A673 (cell line): ENCODE results near the gene ATP6V1F. TPM values are rescaled to one million over a fixed set of nuclear protein-coding genes. Genes with fewer than 3 reads are reported as not detected.

Experiments used
- BruUV-seq: library from RNA; stranded (reverse); fragments of 400-500 nt; replicated peaks from 2 replicates; lab custom pipeline; 2021; lab: Mats Ljungman, UMichigan
- CTCF ChIA-PET: fragments of 300-600 bp; sonication (Branson Sonifier 250); formaldehyde crosslinking; loops from one replicate; lab custom pipeline; 2022; ENCODE audit warnings: antibody characterized with exemption; lab: Charles Lee
- POLR2A ChIA-PET: fragments of 300-600 bp; sonication (Branson Sonifier 250); formaldehyde crosslinking; loops from one replicate; lab custom pipeline; 2022; ENCODE audit warnings: antibody characterized with exemption; ENCODE audit not compliant: low non-redundant PET; lab: Charles Lee
- DNase-seq: peaks from one replicate; pipeline ENCODE4 v3.0.0-alpha.2; 2015; ENCODE audit warnings: low spot score
- H3K27ac ChIP-seq: fragments of 200-600 bp; sonication (generic); 2 replicates; pipeline ENCODE4 v1.5.1; 2016; ENCODE audit warnings: mixed run types, low read depth, mild to moderate bottlenecking, mixed read lengths, antibody characterized with exemption, low read length; ENCODE audit not compliant: poor library complexity, severe bottlenecking
- H3K27me3 ChIP-seq: fragments of 200-600 bp; sonication (generic); replicated peaks from 2 replicates; pipeline ENCODE4 v1.6.1; 2017; ENCODE audit warnings: mixed run types, low read depth, mild to moderate bottlenecking, mixed read lengths, antibody characterized with exemption, low read length; ENCODE audit not compliant: insufficient read depth, poor library complexity
- H3K36me3 ChIP-seq: fragments of 200-600 bp; sonication (generic); 2 replicates; pipeline ENCODE4 v1.6.1; 2016; ENCODE audit warnings: mixed run types, mild to moderate bottlenecking, mixed read lengths, antibody characterized with exemption, low read length; ENCODE audit not compliant: insufficient read depth, poor library complexity, severe bottlenecking
- H3K4me1 ChIP-seq: fragments of 200-600 bp; sonication (generic); 2 replicates; pipeline ENCODE4 v1.6.1; 2017; ENCODE audit warnings: mixed run types, mild to moderate bottlenecking, mixed read lengths, antibody characterized with exemption, low read length; ENCODE audit not compliant: insufficient read depth, poor library complexity, severe bottlenecking
- H3K4me3 ChIP-seq: fragments of 200-600 bp; sonication (generic); 2 replicates; pipeline ENCODE4 v1.5.1; 2016; ENCODE audit warnings: low read depth, mixed run types, mild to moderate bottlenecking, mixed read lengths, low read length; ENCODE audit not compliant: poor library complexity, severe bottlenecking
- H3K9me3 ChIP-seq: fragments of 200-600 bp; sonication (generic); 2 replicates; pipeline ENCODE4 v1.6.1; 2016; ENCODE audit warnings: mixed run types, low read depth, mild to moderate bottlenecking, mixed read lengths, antibody characterized with exemption, low read length; ENCODE audit not compliant: poor library complexity, severe bottlenecking
- CTCF ChIP-seq: fragments of 300-800, 200-600 bp; sonication (generic); conservative IDR thresholded peaks from 2 replicates; pipeline ENCODE4 v1.5.1; 2017; ENCODE audit warnings: low read depth, mild to moderate bottlenecking, antibody characterized with exemption, low read length, moderate library complexity, mixed read lengths
- EZH2 ChIP-seq: fragments of 200-600 bp; sonication (generic); IDR thresholded peaks from 2 replicates; pipeline ENCODE4 v1.6.1; 2017; ENCODE audit warnings: borderline replicate concordance, low read depth, mild to moderate bottlenecking, mixed read lengths, antibody characterized with exemption, low read length; ENCODE audit not compliant: poor library complexity, severe bottlenecking
- intact Hi-C: fragments of 100-400 bp; cut with micrococcal nuclease; formaldehyde crosslinking; loops from one replicate; pipeline ENCODE4 v1.10.0; 2022; ENCODE audit not compliant: unreplicated experiment
- total RNA-seq: library from RNA; stranded (reverse); gene quantifications from 2 replicates; pipeline ENCODE4 v1.2.3, GENCODE V29; 2021

The ATP6V1F gene
- total RNA-seq, 1 experiment from 2014 or later, result 148 TPM

- H3K4me3 ChIP-seq, result no peak overlapping the region
- H3K27me3 ChIP-seq, result no peaks in the 10 kb centered on the region
- intact Hi-C loops, result no loop called here
- POLR2A ChIA-PET, result no interaction called here
- DNase-seq, result no peak
- no peak for TF ChIP-seq EZH2
- no peak for TF ChIP-seq CTCF
- H3K4me1 ChIP-seq, result peaks cover 4% of the 10 kb centered on the region
- CTCF ChIA-PET, result interaction anchor here (0.6 to 0.9 kb wide), 2 partner anchors 231 to 503 kb away, joined by 3 to 5 read pairs; no protein-coding TSS in a partner anchor
- no TSS peak for BruUV-seq
- H3K27ac ChIP-seq, result no peak overlapping the region
- no peaks in the 10 kb centered on the region for H3K36me3 ChIP-seq
- no peaks in the 10 kb centered on the region for H3K9me3 ChIP-seq
Observed at GRCh38 chr7:128860158-128861073, 2.2 kb upstream of the ATP6V1F start.

GRCh38 chr7:128861957-128862570 lies 592 bp upstream of the ATP6V1F start:
- ChIA-PET POLR2A (no interaction called here), CTCF (interaction anchor here (0.6 to 1.3 kb wide), 4 partner anchors 11 to 438 kb away, joined by 3 to 6 read pairs (median 4); no protein-coding TSS in a partner anchor)
- no TSS peak for BruUV-seq
- peak overlapping the region; percentile 76 for H3K4me3 ChIP-seq
- H3K36me3 ChIP-seq, result no peaks in the 10 kb centered on the region
- no peak for DNase-seq
- no peaks in the 10 kb centered on the region for H3K9me3 ChIP-seq
- H3K4me1 ChIP-seq, result peaks cover 4% of the 10 kb centered on the region
- TF ChIP-seq CTCF (no peak), EZH2 (no peak)
- H3K27me3 ChIP-seq, result no peaks in the 10 kb centered on the region
- no peak overlapping the region for H3K27ac ChIP-seq
- intact Hi-C loops, result no loop called here

- TF ChIP-seq EZH2 (no peak), CTCF (peak; percentile 53)
- Histone ChIP-seq H3K9me3 (no peaks in the 10 kb centered on the region), H3K4me1 (peaks cover 4% of the 10 kb centered on the region), H3K36me3 (no peaks in the 10 kb centered on the region), H3K4me3 (peak overlapping the region; percentile 76), H3K27ac (peak overlapping the region; percentile 52), H3K27me3 (no peaks in the 10 kb centered on the region)
- ChIA-PET CTCF (interaction anchor here (1.0 to 1.3 kb wide), 3 partner anchors 10 to 228 kb away, joined by 3 to 5 read pairs (median 4); no protein-coding TSS in a partner anchor), POLR2A (no interaction called here)
- no TSS peak for BruUV-seq
- intact Hi-C loops, result no loop called here
- DNase-seq, result peak; percentile 81
Observed at GRCh38 chr7:128863433-128863989, 855 bp downstream of the ATP6V1F start.
